Memory B cell (primary cell): ENCODE results near the gene ONECUT3.

Source experiments
- ATAC-seq: fragments of 150-1000 bp; cut with Tn5 transposase; 2 replicates; pipeline ENCODE4 v1.10.0; 2021; ENCODE audit warnings: low read depth, mild to moderate bottlenecking, moderate library complexity
- DNase-seq, 2 donors: peaks; one replicate each; pipeline ENCODE4 v3.0.0; 2022; ENCODE audit warnings: low spot score in 2 of 2
- H3K27ac Mint-ChIP-seq: one replicate; pipeline ENCODE4 v1.8.0; 2022; ENCODE audit warnings: mild to moderate bottlenecking, moderate library complexity, mixed read lengths
- H3K27me3 Mint-ChIP-seq: one replicate; pipeline ENCODE4 v1.8.0; 2022; ENCODE audit warnings: mixed read lengths
- H3K36me3 Mint-ChIP-seq: one replicate; pipeline ENCODE4 v1.8.0; 2022; ENCODE audit warnings: mild to moderate bottlenecking, mixed read lengths
- H3K4me1 Mint-ChIP-seq: one replicate; pipeline ENCODE4 v1.8.0; 2022; ENCODE audit warnings: mixed read lengths
- H3K4me3 Mint-ChIP-seq: one replicate; pipeline ENCODE4 v1.8.0; 2022; ENCODE audit warnings: mild to moderate bottlenecking, moderate library complexity, mixed read lengths
- H3K9me3 Mint-ChIP-seq: one replicate; pipeline ENCODE4 v1.8.0; 2022; ENCODE audit warnings: mixed read lengths

ONECUT3 gene

DNA sequence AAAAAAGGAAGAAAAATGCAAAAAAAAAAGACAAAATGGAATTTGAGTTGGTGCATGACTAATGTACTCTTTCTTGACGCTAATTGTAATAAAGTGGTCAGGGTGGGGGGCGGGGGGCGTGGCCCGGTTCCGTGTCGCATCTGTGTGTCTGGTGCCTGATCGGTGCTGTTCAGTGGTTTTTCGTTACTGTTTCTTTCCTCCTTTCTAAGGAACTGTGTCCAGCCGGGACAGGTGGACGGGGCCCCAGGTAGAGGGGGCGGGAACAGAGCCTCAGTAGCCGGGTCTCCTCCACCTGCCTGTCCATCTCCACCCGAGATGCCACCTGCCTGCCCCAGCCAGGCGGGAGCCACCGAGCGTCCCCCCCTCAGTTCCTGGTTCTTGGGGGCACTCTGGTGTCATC is 26.3 kb downstream of the ONECUT3 start:
- no peak for ATAC-seq
- Mint-ChIP-seq H3K36me3 (peaks cover 2% of the 10 kb centered on the region), H3K27ac (no peak overlapping the region), H3K9me3 (no peaks in the 10 kb centered on the region), H3K4me1 (peaks cover 5% of the 10 kb centered on the region), H3K4me3 (no peak overlapping the region), H3K27me3 (peaks cover 25% of the 10 kb centered on the region)
- DNase-seq, result no peak

DNA sequence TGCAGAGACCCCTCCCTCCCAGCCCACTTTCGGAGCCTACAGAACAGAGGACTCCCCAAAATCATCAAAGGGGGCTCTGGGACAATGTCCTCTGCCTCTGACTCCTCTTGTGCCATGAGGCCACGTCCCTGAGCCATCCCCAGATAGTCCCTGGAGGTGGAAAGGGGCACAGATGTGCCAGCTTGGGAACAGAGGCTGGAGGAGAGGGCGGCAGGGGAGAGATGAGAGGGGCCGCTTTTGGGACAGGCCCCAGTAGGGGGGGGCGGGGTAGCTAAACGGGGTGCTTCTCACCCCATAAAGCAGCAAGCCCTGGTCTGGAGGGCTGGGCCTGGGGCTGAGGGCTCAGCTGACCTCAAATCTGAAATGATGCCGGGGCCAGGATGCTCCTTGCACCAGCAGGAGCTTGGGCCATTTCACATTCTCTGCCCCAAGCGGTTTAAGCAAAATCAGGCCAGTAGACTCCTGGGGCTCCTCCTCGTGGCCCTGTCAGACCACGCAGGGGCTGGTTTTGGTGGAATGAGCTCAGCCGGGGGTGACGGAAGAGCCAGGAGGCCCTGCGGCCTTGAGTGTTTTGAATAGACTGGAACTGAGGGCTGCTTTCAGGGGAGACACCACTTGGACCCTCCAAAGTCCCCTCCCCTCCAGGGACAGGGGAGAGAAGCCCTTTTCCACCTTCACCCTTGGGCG is 27.1 kb downstream of the ONECUT3 start:
- no peaks in the 10 kb centered on the region for H3K9me3 Mint-ChIP-seq
- H3K36me3 Mint-ChIP-seq, result no peaks in the 10 kb centered on the region
- DNase-seq, result no peak

DNA sequence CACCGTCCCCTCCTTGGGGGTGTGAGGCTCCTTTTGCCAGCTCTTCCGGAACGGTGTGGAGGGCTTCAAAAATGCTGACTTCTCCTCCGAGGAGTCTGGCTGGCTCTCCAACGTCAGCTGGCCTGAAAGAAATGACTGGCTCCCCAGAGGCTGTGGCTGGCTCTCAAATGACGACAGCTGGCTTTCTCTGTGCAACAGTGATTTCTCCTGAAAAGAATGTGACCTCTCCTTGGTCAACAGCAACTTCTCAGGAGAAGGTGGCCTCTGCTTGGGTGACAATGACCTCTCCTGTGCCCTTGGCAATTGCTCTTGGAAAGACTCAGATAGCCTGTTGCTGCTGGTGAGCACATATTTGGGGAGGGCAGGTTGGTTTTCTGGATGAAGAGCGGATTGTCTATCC is 29.2 kb downstream of the ONECUT3 start:
- Mint-ChIP-seq H3K36me3 (no peaks in the 10 kb centered on the region), H3K9me3 (no peaks in the 10 kb centered on the region), H3K4me3 (no peak overlapping the region), H3K27me3 (peaks cover 20% of the 10 kb centered on the region), H3K4me1 (peaks cover 4% of the 10 kb centered on the region), H3K27ac (no peak overlapping the region)
- no peak for ATAC-seq
- no peak for DNase-seq

More for the DNA sequence above, 27.1 kb downstream of the ONECUT3 start:
- peak; percentile 51 for ATAC-seq
- Mint-ChIP-seq H3K27me3 (peaks cover 23% of the 10 kb centered on the region), H3K27ac (no peak overlapping the region), H3K4me3 (no peak overlapping the region), H3K4me1 (peaks cover 5% of the 10 kb centered on the region)

DNA sequence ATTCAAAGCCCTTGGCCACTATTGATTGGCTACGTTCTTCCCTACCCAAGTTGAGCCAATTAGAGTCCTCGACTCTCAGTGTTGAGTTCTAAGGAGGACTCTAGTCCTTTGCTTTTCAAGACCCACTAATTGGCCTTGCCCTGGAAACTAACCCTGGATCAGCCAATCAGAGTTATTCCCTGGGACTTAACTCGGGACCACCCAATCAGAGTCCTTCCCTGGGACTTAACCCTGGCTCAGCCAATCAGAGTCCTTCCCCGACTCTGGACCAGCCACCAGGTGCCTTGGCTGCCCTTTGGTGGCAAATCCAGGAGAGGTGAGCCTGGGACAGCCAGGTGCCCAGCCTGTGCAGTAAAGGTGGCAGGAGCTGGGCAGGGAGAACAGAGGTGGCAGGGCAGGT is 30.0 kb downstream of the ONECUT3 start:
- H3K9me3 Mint-ChIP-seq, result no peaks in the 10 kb centered on the region
- peaks cover 4% of the 10 kb centered on the region for H3K4me1 Mint-ChIP-seq
- peaks cover 22% of the 10 kb centered on the region for H3K27me3 Mint-ChIP-seq
- DNase-seq, result no peak
- no peak for ATAC-seq
- H3K27ac Mint-ChIP-seq, result no peak overlapping the region
- H3K4me3 Mint-ChIP-seq, result no peak overlapping the region
- H3K36me3 Mint-ChIP-seq, result no peaks in the 10 kb centered on the region

DNA sequence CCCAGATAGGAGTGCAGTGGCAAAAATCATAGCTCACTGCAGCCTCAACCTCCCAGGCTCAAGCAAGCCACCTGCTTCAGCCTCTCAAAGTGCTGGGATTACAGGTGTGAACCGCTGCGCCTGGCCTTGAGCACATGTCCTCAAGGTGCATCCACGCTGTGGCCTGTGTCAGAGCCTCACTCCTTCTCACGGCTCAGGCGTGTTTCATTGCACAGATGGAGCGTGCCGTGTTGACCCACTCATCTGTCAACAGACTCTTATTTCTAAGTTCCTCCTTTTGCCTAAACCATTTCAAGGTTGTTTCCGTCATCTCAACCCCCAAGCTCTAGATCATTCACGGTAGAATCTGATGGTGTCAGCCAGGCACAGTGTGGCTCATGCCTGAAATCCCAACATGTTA is 30.6 kb downstream of the ONECUT3 start:
- ATAC-seq, result peak; percentile 70
- Mint-ChIP-seq H3K4me1 (peaks cover 4% of the 10 kb centered on the region), H3K9me3 (no peaks in the 10 kb centered on the region), H3K27me3 (peaks cover 21% of the 10 kb centered on the region), H3K36me3 (no peaks in the 10 kb centered on the region), H3K4me3 (no peak overlapping the region), H3K27ac (no peak overlapping the region)
- DNase-seq, result no peak

DNA sequence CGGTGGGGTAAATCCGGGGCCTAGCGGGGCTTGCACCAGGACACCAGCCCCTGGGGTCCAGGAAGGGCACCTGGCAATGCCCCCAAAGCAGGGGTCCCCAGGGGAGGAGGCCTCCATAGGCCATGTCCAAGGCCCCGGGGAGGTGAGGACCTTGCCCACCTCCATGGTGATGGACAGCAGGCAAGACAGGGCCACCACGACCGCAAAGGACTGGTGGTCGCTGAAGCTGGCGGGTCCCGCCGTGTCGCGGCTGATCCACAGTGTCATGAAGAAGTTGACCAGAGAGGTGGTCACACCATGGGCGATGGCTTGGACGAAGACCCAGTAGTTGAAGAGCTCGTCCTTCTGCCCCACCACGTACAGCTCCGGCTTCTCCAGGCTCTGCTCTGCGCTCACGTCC is 32.0 kb downstream of the ONECUT3 start:
- Mint-ChIP-seq H3K27me3 (peaks cover 16% of the 10 kb centered on the region), H3K9me3 (no peaks in the 10 kb centered on the region), H3K36me3 (no peaks in the 10 kb centered on the region), H3K4me1 (peaks cover 4% of the 10 kb centered on the region), H3K4me3 (no peak overlapping the region), H3K27ac (no peak overlapping the region)
- ATAC-seq, result no peak
- DNase-seq, result no peak

DNA sequence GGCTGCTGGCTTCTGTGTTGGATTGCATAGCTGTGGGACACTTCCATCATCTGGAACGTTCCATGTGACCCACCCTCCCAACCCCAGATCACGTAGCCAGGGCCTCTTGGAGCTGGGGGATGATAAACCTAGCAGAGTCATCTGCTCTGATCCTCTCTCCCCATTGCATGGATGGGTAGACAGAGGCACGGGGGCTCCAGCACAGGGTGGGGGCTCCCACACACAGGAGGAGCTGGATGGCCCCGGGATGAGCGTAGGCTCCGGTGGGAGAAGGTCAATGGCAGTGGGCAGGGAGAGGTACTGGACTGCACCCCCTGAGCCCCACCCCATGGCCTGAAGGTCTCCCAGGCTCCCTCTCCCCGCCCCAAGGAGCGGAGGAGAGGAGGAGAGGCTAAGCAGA is 33.4 kb downstream of the ONECUT3 start:
- H3K27me3 Mint-ChIP-seq, result peaks cover 15% of the 10 kb centered on the region
- H3K4me1 Mint-ChIP-seq, result peaks cover 4% of the 10 kb centered on the region
- H3K36me3 Mint-ChIP-seq, result no peaks in the 10 kb centered on the region
- no peak overlapping the region for H3K27ac Mint-ChIP-seq
- no peak for ATAC-seq
- H3K4me3 Mint-ChIP-seq, result no peak overlapping the region
- DNase-seq, result no peak
- H3K9me3 Mint-ChIP-seq, result no peaks in the 10 kb centered on the region

DNA sequence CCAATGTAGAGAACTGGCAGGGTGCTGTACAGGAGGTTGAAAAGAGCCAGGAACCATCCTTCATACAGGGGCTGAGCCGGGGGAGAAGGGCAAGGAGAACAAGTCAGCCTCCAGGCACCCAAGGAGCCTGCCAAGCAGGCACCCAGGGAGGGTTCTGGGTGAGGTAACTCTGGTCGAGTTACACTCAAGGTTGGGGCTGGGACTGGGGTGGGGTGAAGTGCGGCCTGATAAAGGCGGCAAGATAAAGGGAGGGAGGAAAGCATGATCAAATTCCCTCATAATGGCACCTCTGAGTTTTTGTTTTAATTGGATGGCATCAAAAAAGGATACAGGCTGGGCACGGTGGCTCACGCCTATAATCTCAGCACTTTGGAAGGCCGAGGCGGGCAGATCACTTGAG is 33.8 kb downstream of the ONECUT3 start:
- H3K36me3 Mint-ChIP-seq, result no peaks in the 10 kb centered on the region
- ATAC-seq (no peak), DNase-seq (no peak)
- H3K27me3 Mint-ChIP-seq, result peaks cover 15% of the 10 kb centered on the region
- H3K4me3 Mint-ChIP-seq, result no peak overlapping the region
- H3K9me3 Mint-ChIP-seq, result no peaks in the 10 kb centered on the region
- peaks cover 4% of the 10 kb centered on the region for H3K4me1 Mint-ChIP-seq
- no peak overlapping the region for H3K27ac Mint-ChIP-seq

DNA sequence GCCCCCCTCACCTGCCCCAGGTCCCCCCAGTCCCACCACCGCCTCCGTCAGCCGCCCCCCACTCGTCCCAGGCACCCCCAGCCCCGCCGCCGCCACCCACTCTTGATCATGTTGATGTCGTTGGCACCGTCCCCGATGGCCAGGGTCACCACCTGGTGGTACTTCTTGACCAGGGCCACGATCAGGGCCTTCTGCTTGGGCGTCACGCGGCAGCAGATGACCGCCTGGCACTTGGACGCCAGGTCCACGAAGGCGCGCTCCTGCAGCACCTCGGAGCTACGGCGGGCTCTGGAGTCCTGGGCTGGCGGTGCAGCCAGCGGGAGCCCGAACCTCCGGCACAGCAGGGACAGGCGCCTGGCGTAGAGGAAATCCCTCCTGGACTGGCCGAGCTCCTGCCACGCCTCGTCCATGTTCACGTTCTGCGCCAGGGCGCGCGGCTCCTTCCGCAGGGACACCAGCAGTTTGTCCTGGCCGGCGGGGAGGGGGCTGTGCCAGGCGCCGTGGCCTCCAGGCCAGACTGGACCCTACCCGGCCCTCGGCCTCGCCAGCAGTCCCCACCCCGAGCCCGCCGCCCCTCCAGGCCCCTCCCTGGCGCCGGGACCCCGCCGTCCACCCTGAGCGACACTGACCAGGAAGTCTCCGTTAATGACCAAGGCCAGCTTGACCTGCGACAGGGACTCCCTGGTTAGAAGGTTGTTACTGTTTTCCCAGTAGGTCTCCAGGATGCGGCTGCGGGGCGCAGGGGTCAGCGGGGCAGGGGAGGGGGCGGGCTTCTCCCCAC is 36.1 kb downstream of the ONECUT3 start:
- H3K4me1 Mint-ChIP-seq, result no peaks in the 10 kb centered on the region
- no peaks in the 10 kb centered on the region for H3K36me3 Mint-ChIP-seq
- peaks cover 13% of the 10 kb centered on the region for H3K27me3 Mint-ChIP-seq
- H3K9me3 Mint-ChIP-seq, result no peaks in the 10 kb centered on the region
- no peak for ATAC-seq
- no peak for DNase-seq
- H3K27ac Mint-ChIP-seq, result no peak overlapping the region
- H3K4me3 Mint-ChIP-seq, result no peak overlapping the region

DNA sequence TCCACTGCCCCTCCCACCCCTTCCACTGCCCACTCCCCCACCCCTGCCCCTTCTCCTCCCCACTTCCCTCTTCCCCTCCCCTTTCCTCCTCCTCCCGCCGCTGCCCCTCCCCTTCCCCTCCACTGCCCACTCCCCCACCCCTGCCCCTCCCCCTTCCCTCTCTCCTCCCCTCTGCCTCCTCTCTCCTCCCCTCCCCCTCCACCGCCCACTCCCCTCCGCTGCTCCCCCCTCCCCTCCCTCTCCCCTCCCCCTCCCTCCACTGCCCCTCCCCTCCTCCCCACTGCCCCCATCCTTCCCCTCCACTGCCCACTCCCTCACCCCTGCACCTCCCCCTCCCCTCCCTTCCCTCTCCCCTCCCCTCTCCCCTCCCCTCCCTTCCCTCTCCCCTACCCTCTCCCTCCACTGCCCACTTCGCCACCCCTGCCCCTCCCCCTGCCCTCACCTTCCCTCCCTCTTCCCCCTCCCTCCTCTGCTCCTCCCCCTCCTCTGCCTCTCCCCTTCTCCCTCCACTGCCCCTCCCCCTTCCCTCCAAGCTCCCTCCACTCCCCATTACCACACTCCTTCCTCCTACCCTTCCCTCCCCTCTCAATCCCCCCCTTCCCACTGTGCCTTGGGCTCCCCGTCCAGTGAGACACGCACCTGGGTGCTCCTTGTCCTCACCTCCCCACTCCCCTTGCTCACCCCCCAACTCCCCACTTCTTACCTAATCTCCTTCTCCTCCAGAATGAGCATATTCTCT is 36.9 kb downstream of the ONECUT3 start:
- Mint-ChIP-seq H3K27ac (no peak overlapping the region), H3K4me1 (no peaks in the 10 kb centered on the region), H3K9me3 (no peaks in the 10 kb centered on the region), H3K27me3 (peaks cover 13% of the 10 kb centered on the region), H3K4me3 (peak overlapping the region; percentile 30), H3K36me3 (no peaks in the 10 kb centered on the region)
- DNase-seq (no peak), ATAC-seq (no peak)

DNA sequence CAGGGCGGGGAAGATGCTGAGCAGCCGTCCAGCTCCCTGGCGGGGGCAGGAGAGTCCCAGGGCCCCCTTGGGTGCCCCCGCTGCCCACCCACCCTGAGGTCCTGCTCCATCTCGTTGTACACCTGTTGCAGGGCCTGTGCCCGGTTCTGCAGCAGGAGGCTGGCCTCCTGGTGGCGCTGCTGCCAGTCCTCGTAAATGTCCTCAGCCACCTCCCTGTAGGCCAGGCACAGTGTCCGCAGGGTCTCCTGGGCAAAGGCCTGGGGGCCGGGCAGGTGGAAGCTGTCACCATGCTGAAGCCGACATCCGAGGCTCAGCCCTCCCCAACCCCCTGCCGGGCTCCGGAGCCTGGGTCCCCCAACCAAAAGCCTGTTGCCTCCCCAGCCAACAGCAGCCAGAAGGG is 38.6 kb downstream of the ONECUT3 start:
- Mint-ChIP-seq H3K36me3 (no peaks in the 10 kb centered on the region), H3K27ac (no peak overlapping the region), H3K9me3 (no peaks in the 10 kb centered on the region), H3K4me1 (peaks cover 2% of the 10 kb centered on the region), H3K27me3 (peaks cover 16% of the 10 kb centered on the region), H3K4me3 (no peak overlapping the region)
- ATAC-seq (no peak), DNase-seq (no peak)

DNA sequence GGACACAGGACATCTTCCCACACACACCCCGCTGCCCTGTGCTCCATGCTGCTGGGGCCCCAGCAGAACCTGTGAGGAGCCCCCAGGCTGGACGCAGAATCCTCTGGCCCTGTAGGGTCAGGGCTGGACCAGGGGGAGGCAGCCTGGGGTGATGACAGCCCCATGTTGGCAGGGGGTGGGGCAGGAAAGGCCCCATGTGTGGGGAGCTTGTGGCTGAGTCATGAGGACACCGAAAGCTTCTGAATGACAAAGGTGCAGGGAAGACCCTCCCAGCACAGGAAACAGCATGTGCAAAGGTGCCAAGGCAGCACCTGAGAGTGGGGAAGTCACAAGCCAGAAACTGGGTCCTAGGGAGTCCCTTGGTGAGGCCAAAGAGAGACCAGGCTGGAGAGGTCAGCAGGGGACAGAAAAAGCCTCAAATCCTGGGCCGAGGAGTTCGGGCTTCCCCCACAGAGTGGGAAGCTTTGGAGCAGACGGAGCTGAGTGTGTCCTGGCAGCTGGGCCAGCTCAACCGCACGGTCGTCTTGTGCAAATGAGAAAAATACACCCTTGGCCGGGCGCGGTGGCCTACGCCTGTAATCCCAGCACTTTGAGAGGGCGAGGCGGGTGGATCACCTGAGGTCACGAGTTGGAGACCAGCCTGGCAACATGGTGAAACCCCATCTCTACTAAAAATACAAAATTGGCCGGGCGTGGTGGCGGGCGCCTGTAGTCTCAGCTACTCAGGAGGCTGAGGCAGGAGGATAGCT is 41.3 kb downstream of the ONECUT3 start:
- no peak for ATAC-seq
- Mint-ChIP-seq H3K36me3 (no peaks in the 10 kb centered on the region), H3K9me3 (no peaks in the 10 kb centered on the region), H3K27me3 (peaks cover 12% of the 10 kb centered on the region), H3K4me1 (peaks cover 2% of the 10 kb centered on the region), H3K4me3 (no peak overlapping the region), H3K27ac (no peak overlapping the region)
- DNase-seq, result no peak

DNA sequence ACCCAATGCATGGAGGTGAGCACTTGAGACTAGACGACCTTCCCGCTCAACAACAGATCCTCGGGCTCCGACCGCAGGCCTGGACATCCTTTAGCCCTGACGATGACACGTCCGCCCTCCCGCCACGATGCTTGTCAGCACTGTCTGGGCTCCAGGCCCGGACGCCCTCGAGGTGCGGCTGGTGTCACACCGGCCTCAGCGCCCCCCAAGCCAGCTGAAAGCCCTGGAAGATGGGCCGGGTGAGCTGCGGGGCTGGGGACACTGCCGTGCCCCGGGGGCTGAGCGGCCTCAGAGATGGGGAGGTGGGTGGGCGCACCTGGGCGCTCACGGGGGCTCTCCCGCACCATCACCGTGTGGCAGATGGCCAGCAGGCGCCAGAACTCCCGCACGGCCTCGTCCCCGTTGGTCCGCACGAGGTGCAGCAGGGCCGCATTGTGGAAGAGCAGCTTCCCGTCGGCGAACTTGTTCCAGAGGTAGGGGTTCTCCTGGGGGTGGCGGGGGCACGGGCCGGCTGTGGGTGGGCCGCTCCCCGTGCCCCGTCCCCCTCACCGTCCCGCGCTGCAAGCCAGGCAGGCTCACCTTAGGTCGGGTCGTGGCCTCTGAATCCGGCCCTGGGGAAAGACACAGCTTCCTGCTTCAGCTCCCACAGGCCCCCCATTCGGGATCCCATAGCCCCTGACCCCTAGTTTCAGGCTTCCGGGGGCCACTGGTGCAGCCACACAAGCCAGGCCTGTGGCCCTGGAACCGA is 43.3 kb downstream of the ONECUT3 start:
- H3K36me3 Mint-ChIP-seq, result no peaks in the 10 kb centered on the region
- H3K4me1 Mint-ChIP-seq, result peaks cover 2% of the 10 kb centered on the region
- H3K4me3 Mint-ChIP-seq, result no peak overlapping the region
- no peaks in the 10 kb centered on the region for H3K9me3 Mint-ChIP-seq
- no peak for DNase-seq
- H3K27me3 Mint-ChIP-seq, result peaks cover 10% of the 10 kb centered on the region
- no peak overlapping the region for H3K27ac Mint-ChIP-seq
- ATAC-seq, result no peak
